ENCODE results near the gene THAP5.

THAP5 gene

DNA sequence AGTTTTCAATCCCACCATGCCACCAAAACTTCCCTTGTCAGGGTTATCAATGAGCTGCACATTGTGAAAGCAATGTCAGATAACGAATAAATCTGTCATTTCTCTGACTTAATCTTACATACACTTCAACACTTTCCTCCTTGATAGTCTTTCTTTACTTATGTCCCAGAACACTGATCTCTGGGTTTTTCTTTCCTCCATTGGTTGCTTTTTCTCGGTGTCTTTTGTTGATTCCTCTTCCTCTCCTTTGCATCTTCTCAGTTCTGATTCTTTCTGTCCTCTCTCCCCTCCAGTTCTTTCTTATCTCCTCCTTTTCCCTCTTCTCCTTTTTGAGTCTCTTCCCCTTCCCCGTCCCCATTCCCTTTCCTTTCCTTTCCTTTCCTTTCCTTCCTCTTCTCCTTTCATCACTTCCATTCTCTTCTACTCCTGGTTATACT is 16.8 kb upstream of the THAP5 start:
- no peaks in the 10 kb centered on the region for H3F3A ChIP-seq (ENCODE audit: insufficient read depth, low read length)
- no peak overlapping the region for H3K4me3 ChIP-seq (ENCODE audit: low read depth, low read length, poor library complexity, severe bottlenecking)
- no peaks in the 10 kb centered on the region for H3K36me3 ChIP-seq (ENCODE audit: insufficient read depth, low read length)
- H3K9me2 ChIP-seq (ENCODE audit: low read depth, low read length): no peaks in the 10 kb centered on the region
- H3K27ac ChIP-seq (ENCODE audit: low read depth, low read length, poor library complexity, severe bottlenecking): no peak overlapping the region
- H3K4me2 ChIP-seq (ENCODE audit: low read length): no peak overlapping the region
- H3K9ac ChIP-seq (ENCODE audit: low read length): no peak overlapping the region
- H2AFZ ChIP-seq (ENCODE audit: low read length): no peak overlapping the region
- no peaks in the 10 kb centered on the region for H3K9me3 ChIP-seq (ENCODE audit: low read length)
- no peaks in the 10 kb centered on the region for H4K20me1 ChIP-seq (ENCODE audit: insufficient read depth, low read length)
- TF ChIP-seq, protein P1, sequence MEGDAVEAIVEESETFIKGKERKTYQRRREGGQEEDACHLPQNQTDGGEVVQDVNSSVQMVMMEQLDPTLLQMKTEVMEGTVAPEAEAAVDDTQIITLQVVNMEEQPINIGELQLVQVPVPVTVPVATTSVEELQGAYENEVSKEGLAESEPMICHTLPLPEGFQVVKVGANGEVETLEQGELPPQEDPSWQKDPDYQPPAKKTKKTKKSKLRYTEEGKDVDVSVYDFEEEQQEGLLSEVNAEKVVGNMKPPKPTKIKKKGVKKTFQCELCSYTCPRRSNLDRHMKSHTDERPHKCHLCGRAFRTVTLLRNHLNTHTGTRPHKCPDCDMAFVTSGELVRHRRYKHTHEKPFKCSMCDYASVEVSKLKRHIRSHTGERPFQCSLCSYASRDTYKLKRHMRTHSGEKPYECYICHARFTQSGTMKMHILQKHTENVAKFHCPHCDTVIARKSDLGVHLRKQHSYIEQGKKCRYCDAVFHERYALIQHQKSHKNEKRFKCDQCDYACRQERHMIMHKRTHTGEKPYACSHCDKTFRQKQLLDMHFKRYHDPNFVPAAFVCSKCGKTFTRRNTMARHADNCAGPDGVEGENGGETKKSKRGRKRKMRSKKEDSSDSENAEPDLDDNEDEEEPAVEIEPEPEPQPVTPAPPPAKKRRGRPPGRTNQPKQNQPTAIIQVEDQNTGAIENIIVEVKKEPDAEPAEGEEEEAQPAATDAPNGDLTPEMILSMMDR (IDR thresholded peaks at IDR 0.05; ENCODE audit: low read length): no peak
- TF ChIP-seq EZH2 (IDR thresholded peaks at IDR 0.05; ENCODE audit: borderline replicate concordance, low read length): no peak
- no peaks in the 10 kb centered on the region for H3K4me1 ChIP-seq (ENCODE audit: insufficient read depth, low read length, severe bottlenecking)
- no peaks in the 10 kb centered on the region for H3K27me3 ChIP-seq (ENCODE audit: insufficient read depth, low read length)
- H3K79me2 ChIP-seq (ENCODE audit: insufficient read depth, low read length): no peaks in the 10 kb centered on the region

DNA sequence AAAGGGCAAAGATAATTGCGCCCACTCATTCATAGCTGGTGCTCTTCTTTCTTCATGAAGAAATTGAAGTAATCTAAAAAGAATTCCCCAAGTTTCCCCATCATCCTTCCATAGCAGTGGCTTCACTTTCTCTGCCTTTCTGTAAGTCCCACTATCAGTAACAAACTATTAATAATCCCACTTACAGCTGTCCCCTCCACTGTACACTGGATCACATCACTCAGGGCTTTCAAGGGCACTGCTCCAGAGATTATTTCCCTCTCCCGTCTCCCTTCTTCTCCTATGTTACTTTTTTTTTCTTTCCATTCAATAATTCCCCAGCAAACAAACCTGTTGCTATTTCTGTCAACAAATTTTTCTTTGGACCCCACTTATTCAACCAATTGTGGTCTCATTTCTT is 16.3 kb upstream of the THAP5 start:
- Histone ChIP-seq H3K4me2 (ENCODE audit: low read length) (no peak overlapping the region), H3K4me3 (ENCODE audit: low read depth, low read length, poor library complexity, severe bottlenecking) (no peak overlapping the region), H3K4me1 (ENCODE audit: insufficient read depth, low read length, severe bottlenecking) (no peaks in the 10 kb centered on the region)

DNA sequence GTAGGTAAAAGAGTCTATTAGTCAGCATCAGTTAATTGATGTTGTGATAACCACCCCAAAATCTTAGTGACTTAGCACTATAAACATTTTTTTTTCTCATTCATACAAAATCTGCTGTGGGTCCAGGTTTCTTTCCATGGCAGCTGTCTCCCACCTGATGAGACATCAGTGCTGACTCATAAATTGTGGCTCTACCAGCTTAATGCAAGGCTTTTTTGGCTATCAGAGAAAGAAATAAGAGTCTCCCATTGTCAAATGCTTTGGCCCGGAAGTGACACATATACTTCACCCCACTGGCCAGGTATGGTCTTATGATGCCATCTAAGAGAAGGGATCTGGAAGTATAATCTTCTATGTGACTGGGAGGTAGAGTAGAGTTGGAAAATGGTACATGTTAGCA is 14.7 kb upstream of the THAP5 start:
- peaks cover 14% of the 10 kb centered on the region; the same call in 1 of the 2 replicates for H3K9me3 ChIP-seq (ENCODE audit: low read length)
- no peak overlapping the region for H3K9ac ChIP-seq (ENCODE audit: low read length)
- peaks cover 9% of the 10 kb centered on the region; the same call in 1 of the 2 replicates for H3K36me3 ChIP-seq (ENCODE audit: insufficient read depth, low read length)
- no peaks in the 10 kb centered on the region for H3K27me3 ChIP-seq (ENCODE audit: insufficient read depth, low read length)
- no peaks in the 10 kb centered on the region for H3K4me1 ChIP-seq (ENCODE audit: insufficient read depth, low read length, severe bottlenecking)
- H3K4me2 ChIP-seq (ENCODE audit: low read length): no peak overlapping the region
- no peak overlapping the region for H3K4me3 ChIP-seq (ENCODE audit: low read depth, low read length, poor library complexity, severe bottlenecking)
- no peaks in the 10 kb centered on the region for H3K79me2 ChIP-seq (ENCODE audit: insufficient read depth, low read length)
- no peaks in the 10 kb centered on the region for H3F3A ChIP-seq (ENCODE audit: insufficient read depth, low read length)
- H4K20me1 ChIP-seq (ENCODE audit: insufficient read depth, low read length): no peaks in the 10 kb centered on the region
- H2AFZ ChIP-seq (ENCODE audit: low read length): no peak overlapping the region
- no peak overlapping the region for H3K27ac ChIP-seq (ENCODE audit: low read depth, low read length, poor library complexity, severe bottlenecking)
- no peak for TF ChIP-seq EZH2 (IDR thresholded peaks at IDR 0.05; ENCODE audit: borderline replicate concordance, low read length)
- TF ChIP-seq, protein P1 (IDR thresholded peaks at IDR 0.05; ENCODE audit: low read length): no peak
- H3K9me2 ChIP-seq (ENCODE audit: low read depth, low read length): no peaks in the 10 kb centered on the region

More for the DNA sequence above, 16.3 kb upstream of the THAP5 start:
- Histone ChIP-seq H3K9ac (ENCODE audit: low read length) (no peak overlapping the region), H3K79me2 (ENCODE audit: insufficient read depth, low read length) (no peaks in the 10 kb centered on the region), H3F3A (ENCODE audit: insufficient read depth, low read length) (no peaks in the 10 kb centered on the region), H3K27ac (ENCODE audit: low read depth, low read length, poor library complexity, severe bottlenecking) (no peak overlapping the region), H3K27me3 (ENCODE audit: insufficient read depth, low read length) (no peaks in the 10 kb centered on the region), H3K9me2 (ENCODE audit: low read depth, low read length) (no peaks in the 10 kb centered on the region), H2AFZ (ENCODE audit: low read length) (no peak overlapping the region), H3K36me3 (ENCODE audit: insufficient read depth, low read length) (no peaks in the 10 kb centered on the region), H3K9me3 (ENCODE audit: low read length) (0 out of 2 replicates have a peak, but pooled peaks cover 3% of the 10 kb centered on the region), H4K20me1 (ENCODE audit: insufficient read depth, low read length) (no peaks in the 10 kb centered on the region)
- TF ChIP-seq EZH2 (IDR thresholded peaks at IDR 0.05; ENCODE audit: borderline replicate concordance, low read length): no peak
- TF ChIP-seq, protein P1 (IDR thresholded peaks at IDR 0.05; ENCODE audit: low read length): no peak
